ENCODE results near the gene NPVF.

GRCh38 chr7:25186436-25186835 is 41.9 kb downstream of the NPVF start:
- TF ChIP-seq CTCF (IDR thresholded peaks at IDR 0.05; ENCODE audit: insufficient read depth, low read length, poor library complexity, severe bottlenecking), result no peak
- TF ChIP-seq EZH2phosphoT487 (conservative IDR thresholded peaks at IDR 0.05; ENCODE audit: low read length), result no peak

Data from SU-DHL-6 (cell line).